ENCODE results near the gene TACR1. TPM values are rescaled to one million over a fixed set of nuclear protein-coding genes. Genes with fewer than 3 reads are reported as not detected.
"Not testable (repeated sequence)": the region's sequence is repeated elsewhere in the genome, so short reads cannot be mapped to it uniquely, and the experiment has no call there.

Gene TACR1
- total RNA-seq, 1 experiment from 2014 or later: 0.13 TPM

GRCh38 chr2:75219213-75219612 is 19.9 kb upstream of the TACR1 start:
- peaks cover 19% of the 10 kb centered on the region for H3K4me1 ChIP-seq (replicated peaks)
- H3K36me3 ChIP-seq; H3K27ac ChIP-seq; H3K4me3 ChIP-seq; H3K9me3 ChIP-seq (replicated peaks); H3K27me3 ChIP-seq (replicated peaks); DNase-seq (ENCODE audit: low read depth in 1 of 2, low spot score in 2 of 2): not testable (repeated sequence)

GRCh38 chr2:75211266-75211770 is 12.0 kb upstream of the TACR1 start:
- H3K4me1 ChIP-seq (replicated peaks): no peaks in the 10 kb centered on the region
- no peaks in the 10 kb centered on the region for H3K36me3 ChIP-seq
- H3K4me3 ChIP-seq: no peak overlapping the region
- no peak for DNase-seq (ENCODE audit: low read depth in 1 of 2, low spot score in 2 of 2)
- no peaks in the 10 kb centered on the region for H3K9me3 ChIP-seq (replicated peaks)
- H3K27me3 ChIP-seq (replicated peaks): no peaks in the 10 kb centered on the region
- no peak overlapping the region for H3K27ac ChIP-seq

- Histone ChIP-seq H3K9me3 (replicated peaks) (no peaks in the 10 kb centered on the region), H3K27me3 (replicated peaks) (no peaks in the 10 kb centered on the region), H3K4me3 (no peak overlapping the region), H3K27ac (no peak overlapping the region), H3K36me3 (no peaks in the 10 kb centered on the region), H3K4me1 (replicated peaks) (no peaks in the 10 kb centered on the region)
- DNase-seq (ENCODE audit: low read depth in 1 of 2, low spot score in 2 of 2): no peak
Measured at GRCh38 chr2:75210409-75210808, 11.1 kb upstream of the TACR1 start.

GRCh38 chr2:75208738-75209137 is 9.4 kb upstream of the TACR1 start:
- Histone ChIP-seq H3K4me1 (replicated peaks) (no peaks in the 10 kb centered on the region), H3K27me3 (replicated peaks) (no peaks in the 10 kb centered on the region), H3K27ac (no peak overlapping the region), H3K36me3 (no peaks in the 10 kb centered on the region), H3K9me3 (replicated peaks) (no peaks in the 10 kb centered on the region), H3K4me3 (no peak overlapping the region)
- no peak for DNase-seq (ENCODE audit: low read depth in 1 of 2, low spot score in 2 of 2)

GRCh38 chr2:75204833-75205232 is 5.5 kb upstream of the TACR1 start:
- DNase-seq (ENCODE audit: low read depth in 1 of 2, low spot score in 2 of 2): no peak
- Histone ChIP-seq H3K9me3 (replicated peaks) (no peaks in the 10 kb centered on the region), H3K27me3 (replicated peaks) (no peaks in the 10 kb centered on the region), H3K36me3 (no peaks in the 10 kb centered on the region), H3K4me3 (no peak overlapping the region), H3K27ac (no peak overlapping the region), H3K4me1 (replicated peaks) (peaks cover 10% of the 10 kb centered on the region)

GRCh38 chr2:75202359-75202758 is 3.0 kb upstream of the TACR1 start:
- 0 out of 2 replicates have a peak, but pooled peaks cover 11% of the 10 kb centered on the region for H3K27me3 ChIP-seq (replicated peaks)
- DNase-seq (ENCODE audit: low read depth in 1 of 2, low spot score in 2 of 2): no peak
- H3K4me1 ChIP-seq (replicated peaks): peaks cover 19% of the 10 kb centered on the region
- no peak overlapping the region for H3K4me3 ChIP-seq
- H3K36me3 ChIP-seq: no peaks in the 10 kb centered on the region
- no peaks in the 10 kb centered on the region for H3K9me3 ChIP-seq (replicated peaks)
- H3K27ac ChIP-seq: no peak overlapping the region

- Histone ChIP-seq H3K4me1 (replicated peaks) (peaks cover 19% of the 10 kb centered on the region), H3K9me3 (replicated peaks) (no peaks in the 10 kb centered on the region), H3K27me3 (replicated peaks) (peaks cover 19% of the 10 kb centered on the region; the same call in 1 of the 2 replicates), H3K4me3 (peak overlapping the region; percentile 37), H3K27ac (no peak overlapping the region), H3K36me3 (no peaks in the 10 kb centered on the region)
- DNase-seq (ENCODE audit: low read depth in 1 of 2, low spot score in 2 of 2): peak; percentile 65 to 66
Measured at GRCh38 chr2:75200140-75201096, 1.1 kb upstream of the TACR1 start.

GRCh38 chr2:75195076-75195691 is 4.1 kb downstream of the TACR1 start:
- peaks cover 19% of the 10 kb centered on the region; the same call in 1 of the 2 replicates for H3K27me3 ChIP-seq (replicated peaks)
- H3K9me3 ChIP-seq (replicated peaks): no peaks in the 10 kb centered on the region
- H3K4me1 ChIP-seq (replicated peaks): peaks cover 12% of the 10 kb centered on the region
- no peaks in the 10 kb centered on the region for H3K36me3 ChIP-seq
- H3K27ac ChIP-seq: no peak overlapping the region
- H3K4me3 ChIP-seq: no peak overlapping the region
- DNase-seq (ENCODE audit: low read depth in 1 of 2, low spot score in 2 of 2): no peak

- no peak for DNase-seq (ENCODE audit: low read depth in 1 of 2, low spot score in 2 of 2)
- H3K4me3 ChIP-seq: no peak overlapping the region
- no peaks in the 10 kb centered on the region for H3K9me3 ChIP-seq (replicated peaks)
- H3K4me1 ChIP-seq (replicated peaks): peaks cover 3% of the 10 kb centered on the region
- H3K27ac ChIP-seq: no peak overlapping the region
- peaks cover 19% of the 10 kb centered on the region; the same call in 1 of the 2 replicates for H3K27me3 ChIP-seq (replicated peaks)
- H3K36me3 ChIP-seq: no peaks in the 10 kb centered on the region
Measured at GRCh38 chr2:75194184-75194868, 5.0 kb downstream of the TACR1 start.

GRCh38 chr2:75192496-75192895 is 6.8 kb downstream of the TACR1 start:
- Histone ChIP-seq H3K36me3 (no peaks in the 10 kb centered on the region), H3K9me3 (replicated peaks) (no peaks in the 10 kb centered on the region), H3K4me1 (replicated peaks) (no peaks in the 10 kb centered on the region), H3K27ac (no peak overlapping the region), H3K4me3 (no peak overlapping the region), H3K27me3 (replicated peaks) (peaks cover 10% of the 10 kb centered on the region; the same call in 1 of the 2 replicates)
- no peak for DNase-seq (ENCODE audit: low read depth in 1 of 2, low spot score in 2 of 2)

- Histone ChIP-seq H3K27ac (no peak overlapping the region), H3K27me3 (replicated peaks) (no peaks in the 10 kb centered on the region), H3K4me3 (no peak overlapping the region), H3K9me3 (replicated peaks) (no peaks in the 10 kb centered on the region), H3K36me3 (no peaks in the 10 kb centered on the region), H3K4me1 (replicated peaks) (no peaks in the 10 kb centered on the region)
- DNase-seq (ENCODE audit: low read depth in 1 of 2, low spot score in 2 of 2): no peak
Measured at GRCh38 chr2:75190271-75190990, 8.9 kb downstream of the TACR1 start.

- DNase-seq (ENCODE audit: low read depth in 1 of 2, low spot score in 2 of 2): no peak
- no peak overlapping the region for H3K27ac ChIP-seq
- H3K9me3 ChIP-seq (replicated peaks): no peaks in the 10 kb centered on the region
- no peaks in the 10 kb centered on the region for H3K4me1 ChIP-seq (replicated peaks)
- no peaks in the 10 kb centered on the region for H3K36me3 ChIP-seq
- H3K27me3 ChIP-seq (replicated peaks): no peaks in the 10 kb centered on the region
- H3K4me3 ChIP-seq: no peak overlapping the region
Measured at GRCh38 chr2:75186821-75187220, 12.5 kb downstream of the TACR1 start.

- no peak for DNase-seq (ENCODE audit: low read depth in 1 of 2, low spot score in 2 of 2)
- no peak overlapping the region for H3K27ac ChIP-seq
- H3K4me3 ChIP-seq: no peak overlapping the region
- H3K9me3 ChIP-seq (replicated peaks): no peaks in the 10 kb centered on the region
- H3K4me1 ChIP-seq (replicated peaks): no peaks in the 10 kb centered on the region
- H3K36me3 ChIP-seq: no peaks in the 10 kb centered on the region
- H3K27me3 ChIP-seq (replicated peaks): no peaks in the 10 kb centered on the region; the same call in 1 of the 2 replicates
Measured at GRCh38 chr2:75182606-75183005, 16.7 kb downstream of the TACR1 start.

Data from SJSA1 (cell line).